Renal pelvis (tissue), 4 donors: ENCODE measurements around the gene CDH4. TPM values are rescaled to one million over a fixed set of nuclear protein-coding genes. Genes with fewer than 3 reads are reported as not detected.

Experiments used
- DNase-seq: peaks from one replicate; pipeline ENCODE4 v3.0.0-alpha.2; 2013
- polyA plus RNA-seq, 3 donors: library from polyadenylated mRNA; unstranded; fragments of 120-200 nt; gene quantifications; one replicate each; pipeline ENCODE4 v1.2.1, GENCODE V29; 2013; ENCODE audit not compliant: insufficient read length in 3 of 3

Gene CDH4
- polyA plus RNA-seq, 3 donors: 8.4 to 9.5 (median 8.7) TPM

DNA sequence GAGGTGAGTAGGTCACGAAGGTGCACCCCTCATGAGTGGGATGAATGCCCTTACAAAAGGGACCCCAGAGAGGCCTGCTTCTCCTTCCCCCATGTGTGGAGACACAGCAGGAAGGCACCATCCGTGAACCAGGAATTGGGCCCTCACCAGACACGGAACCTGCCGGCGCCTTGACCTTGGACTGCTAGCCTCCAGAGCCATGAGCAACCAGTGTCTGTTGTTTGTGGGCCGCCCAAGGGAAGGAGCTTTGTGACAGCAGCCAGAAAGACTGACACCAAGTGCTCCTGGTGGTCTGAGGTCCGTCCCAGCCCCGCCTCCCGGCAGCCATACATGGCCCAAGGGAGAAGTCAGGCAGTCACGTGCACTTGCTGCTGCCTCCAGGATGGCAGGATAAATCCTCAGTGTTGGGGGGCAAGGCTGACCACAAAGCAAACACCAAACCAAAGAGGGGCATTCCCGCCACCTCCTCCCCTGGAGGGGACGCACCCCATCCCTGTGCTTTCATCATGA, 29.3 kb downstream of the CDH4 start:
- DNase-seq: no peak

DNA sequence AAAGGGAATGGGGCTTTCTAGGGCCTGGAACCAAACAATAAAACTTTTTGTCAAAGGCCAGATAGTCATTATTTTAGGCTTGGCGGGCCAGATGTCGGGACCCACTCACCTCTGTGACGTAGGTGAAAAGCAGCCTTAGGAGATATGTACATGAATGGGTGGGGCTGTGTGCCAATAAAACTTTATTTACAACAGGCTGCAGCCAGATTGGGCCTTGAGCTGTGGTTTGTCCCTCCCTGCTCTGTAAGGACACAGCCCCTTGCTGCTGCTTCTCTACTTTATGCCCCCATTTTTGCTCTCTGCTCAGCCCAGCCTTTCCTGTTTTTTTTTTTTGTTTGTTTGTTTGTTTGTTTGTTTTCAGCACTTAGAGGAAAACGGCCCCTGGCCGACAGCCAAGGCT, 32.7 kb downstream of the CDH4 start:
- DNase-seq: no peak

DNA sequence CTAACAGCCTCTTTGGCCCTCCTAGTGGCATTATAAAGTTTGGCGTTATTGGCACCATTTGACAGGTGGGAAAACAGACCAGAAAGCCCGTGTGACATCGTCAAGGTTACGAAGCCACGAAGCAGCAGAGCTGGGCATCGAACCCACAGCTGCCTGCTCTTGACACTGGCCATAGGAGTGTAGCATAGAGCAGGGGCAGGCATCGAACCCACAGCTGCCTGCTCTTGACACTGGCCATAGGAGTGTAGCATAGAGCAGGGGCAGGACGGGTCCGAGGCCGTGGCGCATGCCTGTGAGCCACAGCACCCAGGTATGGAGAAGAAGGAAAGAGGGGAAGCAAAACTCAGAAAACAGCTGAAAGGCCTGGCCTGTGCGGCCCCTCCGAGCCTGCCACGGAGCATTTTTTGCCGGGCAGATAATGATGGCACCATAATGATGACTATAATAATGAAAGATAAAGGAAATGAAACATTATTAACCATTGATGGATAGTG, 33.1 kb downstream of the CDH4 start:
- DNase-seq: no peak

DNA sequence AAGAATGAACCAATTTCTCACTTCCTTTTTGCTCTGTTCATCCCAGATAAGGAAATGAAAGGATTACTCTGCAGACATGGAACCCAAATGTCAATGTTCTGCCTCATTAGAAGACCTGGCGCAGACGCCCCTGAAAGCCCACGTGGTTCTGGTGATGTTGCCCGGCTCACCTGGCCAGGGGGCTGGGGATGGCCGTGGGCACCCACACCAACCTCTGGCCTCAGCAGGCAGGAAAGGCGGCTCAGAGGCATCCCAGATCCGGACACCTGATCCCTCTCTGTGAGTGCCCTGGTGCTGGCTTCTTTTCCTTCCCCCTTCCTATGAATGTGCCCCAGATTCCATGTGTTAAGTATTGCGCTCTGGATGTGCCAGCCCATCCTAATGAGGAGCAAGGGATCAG, 33.6 kb downstream of the CDH4 start:
- DNase-seq: no peak

DNA sequence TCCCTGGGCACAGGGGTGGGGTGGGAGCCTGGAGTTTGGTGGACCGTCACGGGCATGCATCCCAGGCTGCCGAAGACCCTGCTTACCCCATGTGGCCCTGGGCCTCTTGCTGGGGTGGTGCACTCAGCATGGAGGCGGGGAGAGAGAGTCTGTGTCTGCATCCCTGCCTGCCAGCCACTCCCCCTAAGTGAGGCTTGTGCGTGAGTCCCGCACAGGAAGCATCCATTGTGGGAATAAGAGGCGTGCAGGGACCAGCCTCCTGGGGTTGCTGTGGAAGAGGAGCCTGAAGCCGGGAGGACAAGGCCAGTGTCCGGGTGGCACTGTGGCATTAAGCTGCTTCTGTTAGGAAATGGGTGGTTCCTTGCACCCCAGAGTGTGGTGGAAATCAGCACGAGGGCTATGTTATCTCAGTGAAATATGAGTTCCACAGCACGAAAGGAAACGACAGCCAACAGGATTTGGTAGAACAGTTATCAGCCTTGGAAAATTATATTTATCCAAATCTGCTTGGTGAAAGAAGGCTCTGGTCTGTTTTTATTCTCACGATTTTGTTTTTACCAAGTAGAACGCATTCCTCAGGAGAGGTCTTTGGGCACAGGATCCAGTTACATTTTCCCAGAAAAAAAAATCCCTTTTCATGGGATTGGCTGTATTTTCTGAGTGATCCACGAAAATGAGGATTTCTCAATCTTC, 35.7 kb downstream of the CDH4 start:
- DNase-seq: no peak

DNA sequence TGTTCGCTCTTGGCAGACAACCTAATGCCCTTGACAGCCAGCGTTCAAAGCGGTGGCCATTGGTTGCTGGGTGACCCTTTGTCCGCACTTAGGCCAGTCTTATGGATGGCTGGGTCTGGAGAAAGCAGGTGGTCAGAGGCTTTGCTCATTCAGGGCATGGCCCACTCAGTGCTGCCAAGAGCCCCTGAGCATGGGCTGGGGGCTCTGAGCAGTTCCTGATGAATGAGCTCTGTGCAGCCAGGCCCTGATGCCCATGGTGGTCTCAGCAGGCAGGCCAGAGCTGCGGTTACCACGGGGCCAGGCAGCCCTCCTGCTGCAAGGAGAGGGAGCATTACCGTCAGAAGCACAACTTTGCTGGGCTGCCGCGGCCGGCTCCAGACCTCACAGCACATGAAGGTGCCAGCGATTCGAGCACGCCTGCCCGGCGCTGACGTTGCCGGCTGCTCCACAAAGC, 36.3 kb downstream of the CDH4 start:
- DNase-seq: no peak

DNA sequence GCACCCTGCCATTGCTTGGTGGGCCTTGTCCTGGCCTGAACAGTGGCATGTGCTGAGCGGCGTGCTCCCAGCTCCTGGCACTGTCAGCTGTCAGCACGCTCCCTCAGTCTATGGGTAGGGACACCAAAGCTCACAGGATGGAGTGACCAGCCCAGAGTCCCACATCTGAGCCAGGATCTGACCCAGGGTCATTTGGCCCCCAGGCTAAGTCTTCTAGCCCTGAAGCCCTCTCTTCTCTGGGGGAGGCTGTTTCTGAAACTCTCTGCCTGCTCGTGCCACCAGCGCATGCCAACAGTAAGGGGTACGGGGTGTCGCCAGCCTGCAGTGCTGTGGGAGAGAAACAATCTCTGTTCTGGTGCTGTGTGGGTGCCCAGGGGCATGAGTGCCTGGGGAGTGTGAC, 37.1 kb downstream of the CDH4 start:
- DNase-seq: no peak

DNA sequence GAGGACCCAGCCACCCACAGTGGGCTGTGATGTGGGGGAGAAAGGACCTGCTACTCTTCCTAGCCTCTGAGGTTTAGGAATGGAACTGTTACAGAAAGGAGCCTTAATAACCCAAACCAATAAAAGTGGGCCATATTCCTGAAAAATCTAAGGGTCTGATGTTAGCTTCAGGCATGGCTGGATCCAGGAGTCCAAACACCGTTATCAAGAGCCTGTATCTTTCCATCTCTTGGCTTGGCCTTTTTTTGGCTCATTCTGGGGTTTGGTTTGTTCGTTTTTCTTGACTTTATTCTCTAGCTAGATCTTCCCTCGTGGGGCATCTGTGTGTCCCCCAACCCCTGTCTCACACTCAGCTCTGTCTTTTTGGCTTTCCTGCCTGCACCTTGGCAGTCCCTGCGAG, 38.7 kb downstream of the CDH4 start:
- no peak for DNase-seq

DNA sequence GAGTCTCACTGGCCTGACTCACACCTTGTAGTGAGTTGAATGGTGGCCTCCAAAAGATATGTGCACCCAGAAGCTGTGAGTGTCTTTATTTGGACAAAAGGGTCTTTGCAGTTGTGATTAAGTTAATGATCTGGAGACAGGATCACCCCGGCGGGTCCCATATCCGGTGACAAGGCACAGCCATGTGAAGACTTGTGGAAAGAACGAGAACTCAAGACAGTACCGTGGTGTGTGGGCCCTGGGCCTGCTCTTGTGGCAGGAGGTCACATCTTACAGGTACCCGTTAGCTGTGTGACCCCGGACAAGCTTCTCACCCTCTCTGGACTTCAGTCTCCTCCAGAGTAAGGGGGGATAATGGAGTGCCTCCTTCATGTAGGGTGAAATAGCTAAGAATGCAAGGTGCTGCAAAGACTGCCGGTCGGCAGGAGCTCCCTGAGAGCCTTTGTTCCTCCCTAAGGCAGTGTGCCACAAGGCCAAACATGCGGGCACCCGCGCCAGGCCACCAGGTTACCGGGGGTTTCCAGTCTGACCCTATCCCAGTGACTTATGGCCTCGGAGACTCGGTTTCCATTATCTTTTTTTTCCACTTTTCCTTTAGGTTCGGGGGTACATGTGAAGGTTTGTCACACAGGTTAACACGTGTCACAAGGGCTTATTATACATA, 39.2 kb downstream of the CDH4 start:
- no peak for DNase-seq

DNA sequence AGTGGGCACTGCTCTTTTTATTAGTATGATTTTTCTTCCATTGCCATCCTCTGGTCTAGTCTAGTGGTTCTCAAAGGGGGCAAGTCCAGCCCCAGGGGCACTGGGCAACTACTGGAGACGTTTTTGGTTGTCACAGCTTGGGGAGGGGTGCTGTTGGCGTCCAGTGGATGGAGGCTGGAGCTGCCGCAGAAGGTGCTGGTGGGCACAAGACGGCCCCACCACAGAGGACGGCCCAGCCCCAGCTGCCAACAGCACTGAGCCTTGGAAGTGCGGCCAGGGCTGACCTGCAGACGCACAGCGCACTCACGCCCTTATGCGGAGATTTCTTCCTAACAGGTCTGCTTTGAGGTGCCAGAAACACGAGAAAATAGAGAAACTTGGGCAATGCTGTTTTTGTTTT, 40.3 kb downstream of the CDH4 start:
- DNase-seq: no peak

DNA sequence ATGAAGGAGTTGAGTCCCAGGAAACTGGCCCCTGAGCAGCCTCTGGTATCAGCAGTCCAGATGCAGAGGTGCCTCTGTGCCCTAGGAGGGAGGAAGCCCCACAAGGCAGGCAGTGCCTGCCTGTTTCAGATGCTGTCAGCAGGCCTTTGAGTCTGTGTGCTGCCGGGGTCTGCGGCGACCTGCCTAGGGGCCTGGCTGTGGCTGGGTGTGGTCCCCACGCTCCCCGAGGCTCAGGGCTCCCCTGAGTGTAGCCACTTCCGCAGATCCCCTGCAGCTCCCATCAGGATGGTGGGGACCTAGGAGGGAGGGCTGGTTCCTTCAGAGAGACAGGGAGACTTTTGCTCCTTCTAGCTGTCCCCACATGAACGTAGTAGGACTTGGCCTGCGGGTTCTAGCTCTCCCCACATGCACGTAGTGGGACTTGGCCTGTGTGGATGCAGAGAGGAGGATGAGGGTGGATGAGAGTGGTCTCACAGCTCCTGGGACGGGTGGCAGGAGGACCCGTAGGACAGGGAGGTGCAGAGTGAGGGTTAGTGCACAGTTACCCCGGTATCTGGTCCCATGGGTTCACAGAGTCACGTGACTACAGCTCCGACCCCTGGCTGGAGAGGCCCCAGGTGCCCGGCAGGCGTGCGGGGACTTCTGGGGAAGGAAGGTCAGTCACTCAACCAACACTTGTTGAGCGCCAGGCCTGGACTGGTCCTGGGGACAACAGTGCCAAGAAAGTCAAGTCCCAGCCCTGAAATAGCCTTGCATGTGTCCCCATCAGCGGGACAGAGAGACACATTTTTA, 41.0 kb downstream of the CDH4 start:
- DNase-seq: no peak

DNA sequence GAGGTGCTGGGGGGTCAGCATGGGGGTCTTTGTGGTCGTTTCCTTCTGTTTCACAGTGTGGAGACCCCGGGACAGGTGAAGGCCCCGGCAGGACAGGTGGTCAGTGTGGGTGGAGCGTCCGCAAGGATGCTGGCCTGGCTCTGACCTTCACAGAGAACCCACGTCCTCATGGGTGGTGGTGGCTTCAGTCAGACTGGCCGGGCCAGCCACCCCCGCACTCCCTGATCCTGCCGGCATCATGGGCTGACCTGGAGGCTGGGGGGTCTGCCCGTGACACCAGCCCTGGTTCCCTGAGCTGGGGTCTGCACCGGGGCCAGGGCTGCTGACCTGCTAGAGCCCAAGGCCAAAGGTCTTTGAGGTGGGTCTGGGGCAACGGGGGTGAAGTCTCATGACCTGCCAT, 41.9 kb downstream of the CDH4 start:
- no peak for DNase-seq

DNA sequence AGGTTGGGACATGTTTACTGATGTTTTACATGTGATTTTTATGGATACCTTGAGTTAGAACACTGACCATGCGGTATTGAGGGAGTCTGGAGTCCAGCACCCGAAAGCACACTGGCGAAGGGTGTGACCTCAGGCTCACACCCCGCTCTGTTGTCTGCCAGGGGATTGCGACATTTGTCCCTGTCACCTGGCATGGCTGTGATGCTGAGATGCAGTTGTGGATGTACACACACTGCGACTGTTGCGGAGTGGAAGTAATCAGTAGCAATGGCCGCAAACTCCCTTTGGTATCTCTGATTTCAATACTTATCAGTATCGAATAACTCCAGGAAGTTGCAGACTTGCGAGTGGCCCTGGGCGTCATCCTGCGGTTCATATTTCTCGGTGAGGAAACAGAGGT, 43.2 kb downstream of the CDH4 start:
- DNase-seq: no peak

DNA sequence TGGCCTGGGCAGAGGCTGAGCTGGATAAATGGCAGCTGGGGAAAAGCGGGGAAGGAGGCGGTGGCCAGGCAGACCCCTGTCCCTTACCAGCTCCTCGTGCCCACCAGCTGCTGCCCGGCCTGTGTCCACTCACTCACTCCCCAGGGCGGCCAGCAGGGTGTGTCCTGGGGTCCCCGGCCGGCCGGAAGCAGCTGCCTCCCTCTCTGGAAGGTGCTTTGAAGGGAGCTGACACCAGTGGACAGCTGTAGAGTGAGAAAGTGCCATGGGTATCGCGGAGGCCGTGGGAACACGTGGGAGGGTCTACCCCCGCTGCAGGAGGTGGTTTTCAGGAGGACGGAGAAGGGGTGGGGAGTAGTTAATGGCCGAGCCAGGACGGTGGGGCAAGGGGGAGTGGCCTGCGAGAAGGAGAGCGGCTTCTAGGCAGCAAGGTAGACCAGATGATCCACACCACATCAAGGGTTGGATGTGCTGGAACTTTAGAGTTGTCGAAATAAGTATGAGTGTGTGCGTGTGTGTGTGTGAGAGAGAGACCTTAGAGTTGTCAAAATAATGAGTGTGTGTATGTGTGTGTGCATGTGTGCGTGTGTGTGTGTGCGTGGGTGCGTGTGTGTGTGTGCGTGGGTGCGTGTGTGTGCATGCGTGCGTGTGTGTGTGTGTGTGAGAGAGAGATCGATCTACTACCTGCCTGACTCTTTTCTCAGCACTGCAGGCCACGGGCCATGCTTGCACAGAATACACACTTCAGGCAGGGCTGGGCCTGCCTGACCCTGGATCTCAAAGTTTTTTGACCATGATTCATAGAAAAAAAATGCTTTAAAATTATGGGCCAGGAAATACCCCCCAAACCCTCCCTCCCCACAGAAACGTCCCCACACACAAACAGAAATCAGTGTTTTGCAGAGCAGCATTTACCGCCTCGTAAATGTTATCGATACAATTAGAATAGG, 43.9 kb downstream of the CDH4 start:
- no peak for DNase-seq

DNA sequence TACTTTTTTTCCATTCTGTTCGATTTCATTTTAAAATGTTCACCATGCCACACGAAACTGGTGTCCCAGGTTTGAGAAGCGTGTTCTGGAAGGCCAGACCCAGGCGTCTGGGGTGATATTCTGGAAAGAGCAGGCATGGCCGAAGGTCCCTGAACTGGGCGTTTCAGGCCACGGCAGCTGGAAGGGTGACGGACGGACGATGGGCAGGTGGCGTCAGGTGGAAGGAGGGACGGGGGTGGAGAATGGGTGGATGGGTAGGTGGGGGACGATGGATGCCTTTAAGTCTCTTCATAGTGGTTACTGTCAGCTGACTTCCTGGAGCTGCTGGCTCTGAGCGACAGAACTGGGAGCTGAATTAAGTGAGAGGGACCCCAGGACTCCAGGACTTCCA, 44.6 kb downstream of the CDH4 start:
- DNase-seq: no peak

DNA sequence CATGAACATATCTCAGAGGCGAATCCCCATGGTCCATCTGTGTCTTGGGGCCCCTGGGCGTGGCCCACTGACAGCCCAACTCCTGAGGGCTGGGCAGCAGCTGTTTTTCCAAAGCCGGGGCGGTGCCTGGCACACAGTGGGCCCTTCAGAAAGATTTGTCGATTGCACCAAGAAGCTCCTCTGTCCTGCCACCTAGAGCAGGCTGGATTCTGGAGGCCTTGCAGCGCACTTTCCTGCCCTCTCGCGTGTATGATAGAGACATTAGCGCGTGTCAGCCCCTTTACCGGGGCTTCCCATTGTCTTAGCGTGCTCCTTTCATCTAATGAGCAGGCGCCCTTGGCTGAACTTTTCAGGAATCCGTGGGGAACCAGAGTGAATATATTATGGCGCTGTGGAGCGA, 45.4 kb downstream of the CDH4 start:
- DNase-seq: no peak

DNA sequence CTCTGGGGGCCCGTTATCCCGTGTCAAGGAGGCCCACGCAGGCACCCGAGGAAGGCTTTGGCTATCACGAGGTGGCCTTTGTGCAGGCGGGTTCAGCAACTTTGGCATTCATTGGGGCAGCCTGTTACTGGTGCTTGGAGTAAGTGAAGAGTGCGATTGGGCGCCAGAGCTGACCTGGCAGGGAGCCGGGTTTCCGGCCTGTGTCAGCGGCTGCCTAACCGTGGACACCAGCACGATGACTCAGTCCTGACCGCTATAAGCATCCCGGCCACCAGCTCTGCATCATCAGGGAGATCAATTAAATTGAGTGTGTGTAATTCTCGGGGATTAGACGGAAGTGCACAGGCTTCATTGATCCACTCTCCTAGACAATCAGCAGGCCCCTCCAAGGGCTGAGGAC, 45.9 kb downstream of the CDH4 start:
- no peak for DNase-seq

DNA sequence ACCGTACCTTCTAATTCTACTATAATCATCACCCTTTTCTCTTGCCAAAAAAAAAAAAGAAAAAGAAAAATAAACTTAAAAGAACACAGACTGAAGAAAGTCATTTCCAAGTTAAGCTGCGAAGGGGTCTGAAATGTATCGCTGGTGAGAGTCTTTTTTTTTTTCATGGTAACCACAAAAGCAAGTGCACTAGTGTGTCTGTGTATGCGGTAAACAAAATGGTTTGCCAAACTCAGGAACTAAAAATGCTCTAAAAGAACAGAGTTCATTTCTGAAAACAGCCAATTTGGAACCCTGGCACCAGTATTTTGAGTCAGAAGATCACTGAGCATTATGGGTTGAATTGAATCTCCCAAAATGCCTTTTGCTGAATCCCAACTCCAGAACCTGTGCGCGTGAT, 46.6 kb downstream of the CDH4 start:
- no peak for DNase-seq

DNA sequence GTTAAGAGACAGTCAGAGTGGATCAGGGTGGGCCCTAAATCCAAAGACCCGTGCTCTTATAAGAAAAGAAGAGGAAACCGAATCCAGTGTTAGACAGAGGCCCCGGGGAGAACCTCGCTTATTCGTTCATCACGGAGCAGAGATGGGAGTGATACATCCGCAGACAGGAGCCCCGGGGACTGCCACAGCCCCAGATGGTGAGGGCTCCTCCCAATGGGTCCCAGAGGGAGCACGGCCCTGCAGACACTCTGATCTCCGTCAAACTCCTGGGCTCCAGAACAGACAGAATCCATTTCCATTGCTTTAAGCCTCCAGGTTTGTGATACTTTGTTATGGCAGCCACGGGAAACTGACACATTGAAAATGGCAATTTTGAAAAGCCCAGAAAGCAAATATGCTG, 47.0 kb downstream of the CDH4 start:
- DNase-seq: no peak

DNA sequence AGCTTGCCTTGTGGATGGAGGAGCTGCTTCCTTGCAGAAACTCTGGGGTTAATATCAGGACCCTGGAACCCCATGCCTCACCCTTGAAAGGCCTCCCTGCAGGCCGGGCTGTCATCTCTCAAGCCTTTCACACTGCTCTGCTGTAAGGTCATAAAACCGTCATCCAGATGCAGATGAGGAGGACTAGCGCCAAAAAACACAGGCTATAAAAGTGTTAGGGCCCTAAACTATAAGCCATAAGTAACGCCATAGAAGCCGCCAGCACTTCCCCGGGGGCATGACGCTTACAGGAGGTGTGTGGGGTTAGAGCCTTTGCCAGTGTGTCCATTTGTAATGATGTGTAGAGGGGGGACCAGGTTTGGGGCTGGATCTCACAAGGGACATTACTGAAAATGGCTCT, 47.6 kb downstream of the CDH4 start:
- DNase-seq: peak; percentile 62

DNA sequence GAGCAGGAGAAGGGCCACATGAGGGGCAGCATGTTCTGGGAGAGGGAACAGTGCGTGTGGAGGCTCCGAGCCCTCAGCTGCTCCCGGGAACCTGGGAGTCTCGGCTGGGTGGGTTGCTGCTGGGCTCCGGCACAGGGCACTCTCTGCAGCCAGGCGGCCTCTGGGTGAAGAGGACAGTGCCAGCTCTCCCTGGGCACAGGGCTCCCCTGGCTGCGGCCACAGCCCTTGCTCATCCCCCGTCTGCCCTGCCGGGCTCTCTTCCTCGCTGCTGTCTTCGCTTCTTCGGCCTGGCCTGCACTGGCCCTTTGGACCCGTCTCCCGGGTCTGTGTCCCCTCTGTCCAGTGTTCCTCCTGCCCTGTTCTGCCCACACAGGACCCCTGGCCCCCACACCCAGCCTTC, 48.2 kb downstream of the CDH4 start:
- DNase-seq: no peak

DNA sequence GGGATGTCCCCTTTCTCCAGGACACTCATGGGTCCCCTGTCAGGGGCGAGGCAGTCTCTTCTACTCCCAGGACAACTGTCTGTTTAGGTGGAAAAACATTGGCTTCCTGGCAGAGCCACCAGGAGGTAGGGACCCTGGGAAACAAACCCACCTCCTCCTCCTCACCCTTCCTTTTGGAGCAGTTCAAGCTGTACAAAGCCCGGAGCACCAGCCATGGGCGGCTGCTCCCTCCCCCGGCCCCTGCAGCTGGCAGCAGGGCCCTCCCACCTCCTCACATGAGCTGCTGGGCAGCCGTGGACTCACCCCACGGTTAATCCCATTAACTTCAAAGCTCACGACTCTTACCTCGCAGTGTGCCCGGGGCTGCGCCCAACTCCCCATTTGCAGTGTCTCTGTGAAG, 48.6 kb downstream of the CDH4 start:
- no peak for DNase-seq
